NK-92 (cell line): Measurements from ENCODE around the gene HMGXB3.
A peak's percentile ranks its signal among the peaks of the same experiment; 100 is the strongest.

Experiments
- DNase-seq: peaks from one replicate; lab custom pipeline; 2025; ENCODE audit not compliant: unreplicated experiment; lab: John Stamatoyannopoulos, UW

The HMGXB3 gene

GRCh38 chr5:149981206-149981605 is 19.3 kb upstream of the HMGXB3 start:
- DNase-seq, result no peak

- DNase-seq, result no peak
Observed at GRCh38 chr5:149982505-149982904, 18.0 kb upstream of the HMGXB3 start.

- DNase-seq, result no peak
Observed at GRCh38 chr5:149988126-149988525, 12.4 kb upstream of the HMGXB3 start.

- DNase-seq, result no peak
Observed at GRCh38 chr5:149990518-149991376, 9.8 kb upstream of the HMGXB3 start.

- DNase-seq, result no peak
Observed at GRCh38 chr5:149993471-149993870, 7.1 kb upstream of the HMGXB3 start.

- DNase-seq, result no peak
Observed at GRCh38 chr5:149995385-149996204, 4.9 kb upstream of the HMGXB3 start.

GRCh38 chr5:149996205-149996890 is 4.2 kb upstream of the HMGXB3 start:
- DNase-seq, result no peak

- no peak for DNase-seq
Observed at GRCh38 chr5:149998281-149998680, 2.3 kb upstream of the HMGXB3 start.

GRCh38 chr5:149999359-149999758 is 1.2 kb upstream of the HMGXB3 start:
- DNase-seq, result no peak

GRCh38 chr5:149999866-150000255 is 678 bp upstream of the HMGXB3 start:
- no peak for DNase-seq

- DNase-seq, result no peak
Observed at GRCh38 chr5:150000990-150001659, 586 bp downstream of the HMGXB3 start.

- peak; percentile 19 for DNase-seq
Observed at GRCh38 chr5:150001660-150002486, 1.3 kb downstream of the HMGXB3 start.

- no peak for DNase-seq
Observed at GRCh38 chr5:150006318-150006717, 5.8 kb downstream of the HMGXB3 start.

GRCh38 chr5:150007050-150007449 is 6.5 kb downstream of the HMGXB3 start:
- no peak for DNase-seq

GRCh38 chr5:150009671-150010387 is 9.3 kb downstream of the HMGXB3 start:
- DNase-seq, result no peak

GRCh38 chr5:150013931-150014330 is 13.4 kb downstream of the HMGXB3 start:
- DNase-seq, result no peak

GRCh38 chr5:150014456-150014855 is 13.9 kb downstream of the HMGXB3 start:
- DNase-seq, result no peak

- DNase-seq, result no peak
Observed at GRCh38 chr5:150015415-150015814, 14.9 kb downstream of the HMGXB3 start.

- DNase-seq, result no peak
Observed at GRCh38 chr5:150016537-150016936, 16.0 kb downstream of the HMGXB3 start.
